H1 (cell line): ENCODE measurements around the gene PALM3. TPM values are rescaled to one million over a fixed set of nuclear protein-coding genes. Genes with fewer than 3 reads are reported as not detected.

Experiments used
- CTCF ChIA-PET: fragments of 300-600 bp; sonication (Branson Sonifier 250); formaldehyde crosslinking; loops from one replicate; lab custom pipeline; 2021; ENCODE audit not compliant: partially characterized antibody; lab: Charles Lee
- POLR2A ChIA-PET: fragments of 300-600 bp; sonication (Branson Sonifier 250); formaldehyde crosslinking; loops from one replicate; lab custom pipeline; 2021; ENCODE audit warnings: inconsistent platforms; ENCODE audit not compliant: partially characterized antibody; lab: Charles Lee
- DNase-seq, 2 experiments: peaks; one replicate each; pipeline versions ENCODE4 v3.0.0 to v3.0.0-alpha.2; 2010 to 2022; ENCODE audit warnings: low spot score in 2 of 2, low read depth in 1 of 2, mixed read lengths in 1 of 2
- FAIRE-seq: peaks from 2 replicates; lab custom pipeline; 2011; peaks lifted over from hg19 to GRCh38; lab: Jason Lieb, UNC
- H2AFZ ChIP-seq: 2 replicates; pipeline ENCODE4 v1.8.1; 2012; ENCODE audit warnings: low read length, inconsistent platforms
- H2AK5ac ChIP-seq: 2 replicates; pipeline ENCODE4 v1.6.1; 2013; ENCODE audit warnings: low read depth, low read length
- H2BK120ac ChIP-seq: replicated peaks from 2 replicates; pipeline ENCODE3; 2013; ENCODE audit warnings: low read depth, low read length, inconsistent platforms
- H2BK12ac ChIP-seq: 2 replicates; pipeline ENCODE4 v1.6.1; 2013; ENCODE audit warnings: low read depth, low read length
- H2BK15ac ChIP-seq: 2 replicates; pipeline ENCODE4 v1.6.1; 2013; ENCODE audit warnings: low read length
- H2BK20ac ChIP-seq: 2 replicates; pipeline ENCODE4 v1.6.1; 2013; ENCODE audit warnings: low read length
- H2BK5ac ChIP-seq: 2 replicates; pipeline ENCODE4 v1.6.1; 2013; ENCODE audit warnings: low read depth, low read length
- H3K14ac ChIP-seq: 2 replicates; pipeline ENCODE4 v1.6.1; 2013; ENCODE audit warnings: inconsistent platforms; ENCODE audit not compliant: insufficient read length
- H3K18ac ChIP-seq: 2 replicates; pipeline ENCODE4 v1.6.1; 2013; ENCODE audit warnings: low read length; ENCODE audit errors: extremely low read depth
- H3K23ac ChIP-seq: 2 replicates; pipeline ENCODE4 v1.6.1; 2013; ENCODE audit warnings: inconsistent platforms; ENCODE audit not compliant: insufficient read length
- H3K23me2 ChIP-seq: 2 replicates; pipeline ENCODE4 v1.6.1; 2013; ENCODE audit warnings: low read depth, low read length
- H3K27ac ChIP-seq: 2 replicates; pipeline ENCODE4 v1.6.1; 2011; ENCODE audit warnings: low read depth, low read length, inconsistent platforms
- H3K27me3 ChIP-seq, 4 experiments: replicated peaks in 1 of 4; 1 replicate in 1 of 4; 2 replicates in 3 of 4; pipeline versions ENCODE4 v1.6.1 to v1.8.1; 2011 to 2013; ENCODE audit warnings: low read length in 3 of 4, mild to moderate bottlenecking in 3 of 4, inconsistent platforms in 2 of 4, mixed read lengths in 2 of 4, moderate library complexity in 1 of 4; ENCODE audit not compliant: control insufficient read depth in 3 of 4, insufficient read depth in 3 of 4; ENCODE audit errors: extremely low read depth in 1 of 4
- H3K36me3 ChIP-seq, 4 experiments: 2 replicates each; pipeline versions ENCODE4 v1.6.1 to v1.8.1; 2011 to 2013; ENCODE audit warnings: mild to moderate bottlenecking in 4 of 4, low read length in 3 of 4, moderate library complexity in 2 of 4, control low read depth in 1 of 4, inconsistent platforms in 1 of 4; ENCODE audit not compliant: insufficient read depth in 4 of 4, control insufficient read depth in 2 of 4
- H3K4ac ChIP-seq: replicated peaks from 2 replicates; pipeline ENCODE3; 2013; ENCODE audit warnings: low read length, low read depth, mixed read lengths, inconsistent platforms; ENCODE audit not compliant: insufficient read length
- H3K4me1 ChIP-seq, 4 experiments: replicated peaks in 1 of 4; 1 replicate in 1 of 4; 2 replicates in 3 of 4; pipeline versions ENCODE4 v1.6.1 to v1.8.1; 2011 to 2013; ENCODE audit warnings: low read length in 3 of 4, inconsistent platforms in 2 of 4, mixed read lengths in 1 of 4; ENCODE audit not compliant: insufficient read depth in 4 of 4, control insufficient read depth in 3 of 4
- H3K4me2 ChIP-seq, 2 experiments: 2 replicates each; pipeline versions ENCODE4 v1.6.1 to v1.8.1; 2011 to 2013; ENCODE audit warnings: low read depth in 2 of 2, low read length in 2 of 2, control low read depth in 1 of 2, inconsistent platforms in 1 of 2, mild to moderate bottlenecking in 1 of 2; ENCODE audit not compliant: insufficient read depth in 1 of 2
- H3K4me3 ChIP-seq, 4 experiments: fragments of 200-600, 300-600 bp in 1 of 4; sonication (generic), shearing (Covaris generic), sonication (Bioruptor Twin) in 1 of 4; 2 replicates each; pipeline versions ENCODE4 v1.5.1 to v1.8.1; 2011 to 2016; ENCODE audit warnings: low read length in 4 of 4, low read depth in 3 of 4, control low read depth in 2 of 4, inconsistent platforms in 2 of 4, mild to moderate bottlenecking in 2 of 4, mixed read lengths in 1 of 4, moderate library complexity in 1 of 4; ENCODE audit not compliant: insufficient read depth in 2 of 4; ENCODE audit errors: extremely low read depth in 1 of 4
- H3K56ac ChIP-seq: replicated peaks from 2 replicates; pipeline ENCODE3; 2013; ENCODE audit warnings: low read depth, mild to moderate bottlenecking, mixed read lengths, low read length, inconsistent platforms; ENCODE audit not compliant: insufficient read length
- H3K79me1 ChIP-seq: 2 replicates; pipeline ENCODE4 v1.6.1; 2013; ENCODE audit warnings: low read depth, low read length, control low read depth
- H3K79me2 ChIP-seq, 2 experiments: 2 replicates each; pipeline versions ENCODE4 v1.6.1 to v1.8.1; 2012 to 2013; ENCODE audit warnings: low read length in 2 of 2, mild to moderate bottlenecking in 2 of 2, inconsistent platforms in 1 of 2; ENCODE audit not compliant: insufficient read depth in 2 of 2, control insufficient read depth in 1 of 2
- H3K9ac ChIP-seq, 4 experiments: replicated peaks in 1 of 4; 1 replicate in 1 of 4; 2 replicates in 3 of 4; pipeline versions ENCODE4 v1.6.1 to v1.8.1; 2011 to 2013; ENCODE audit warnings: low read depth in 3 of 4, low read length in 3 of 4, control low read depth in 2 of 4, mild to moderate bottlenecking in 2 of 4, moderate library complexity in 2 of 4, inconsistent platforms in 1 of 4; ENCODE audit errors: extremely low read depth in 1 of 4
- H3K9me3 ChIP-seq, 2 experiments: 2 replicates each; pipeline versions ENCODE4 v1.6.1 to v1.8.1; 2012 to 2013; ENCODE audit warnings: mild to moderate bottlenecking in 2 of 2, moderate library complexity in 2 of 2, control low read depth in 1 of 2, inconsistent platforms in 1 of 2, low read depth in 1 of 2, low read length in 1 of 2, mixed read lengths in 1 of 2; ENCODE audit not compliant: insufficient read depth in 2 of 2
- H4K20me1 ChIP-seq, 2 experiments: replicated peaks in 1 of 2; 2 replicates each; pipeline versions ENCODE3 to v1.8.1; 2011 to 2013; ENCODE audit warnings: inconsistent platforms in 2 of 2, low read length in 2 of 2, mild to moderate bottlenecking in 1 of 2; ENCODE audit not compliant: insufficient read depth in 2 of 2, control insufficient read depth in 1 of 2
- H4K5ac ChIP-seq: 2 replicates; pipeline ENCODE4 v1.6.1; 2013; ENCODE audit warnings: low read length, low read depth, mixed read lengths, inconsistent platforms; ENCODE audit not compliant: insufficient read length
- H4K8ac ChIP-seq: 2 replicates; pipeline ENCODE4 v1.8.0; 2013; ENCODE audit warnings: mild to moderate bottlenecking, moderate library complexity, low read length, inconsistent platforms; ENCODE audit not compliant: insufficient read depth; ENCODE audit errors: extremely low read depth
- H4K91ac ChIP-seq: replicated peaks from 2 replicates; pipeline ENCODE3; 2013; ENCODE audit warnings: low read length, mixed read lengths, inconsistent platforms; ENCODE audit not compliant: insufficient read length
- BCL11A ChIP-seq, 2 experiments: IDR thresholded peaks; one replicate each; pipeline ENCODE4 v1.6.1; 2011; ENCODE audit warnings: low read depth in 2 of 2, low read length in 2 of 2, mild to moderate bottlenecking in 2 of 2
- KDM4A ChIP-seq: IDR thresholded peaks from one replicate; pipeline ENCODE4 v1.7.1; 2012; ENCODE audit warnings: low read depth, mild to moderate bottlenecking, moderate library complexity, low read length, inconsistent platforms; ENCODE audit not compliant: severe bottlenecking
- WGBS, 2 experiments: shearing (Covaris generic) in 1 of 2; methylation state at CpG; one replicate each; pipeline versions ENCODE4 v1.1.6 to v1.1.7; 2013 to 2015; ENCODE audit warnings: low lambda C conversion rate in 2 of 2, mixed read lengths in 2 of 2, inconsistent platforms in 1 of 2, low coverage in 1 of 2, missing lambda C conversion rate in 1 of 2; ENCODE audit not compliant: insufficient replicate concordance in 2 of 2, insufficient coverage in 1 of 2, insufficient read length in 1 of 2; ENCODE audit errors: extremely low coverage in 1 of 2, missing lambda C conversion rate in 1 of 2; 5-methylcytosine and 5-hydroxymethylcytosine counted together
- polyA plus RNA-seq, 7 experiments: library from polyadenylated mRNA; depleted of rRNA in 3 of 7; stranded (reverse) in 5 of 7; unstranded in 2 of 7; fragments of >200 nt in 5 of 7; fragments of 200-250 nt in 2 of 7; gene quantifications; 1 replicate in 5 of 7; 2 replicates in 1 of 7; 4 replicates in 1 of 7; pipeline versions ENCODE4 v1.2.1 to v1.2.3, GENCODE V29; 2011 to 2013; ENCODE audit warnings: missing spikeins in 2 of 7, mixed read lengths in 2 of 7
- total RNA-seq: library from RNA; stranded (reverse); fragmentation: NEBNext Ultra II Directional; extraction: Animal tissue kit (Norgen Biotek cat#: 25700); gene quantifications from 2 replicates; pipeline ENCODE4 v1.2.1, GENCODE V29; 2021
- TF ChIP-seq, protein P1 (sequence below): IDR thresholded peaks from 2 replicates; pipeline ENCODE4 v1.6.1; 2012; ENCODE audit warnings: inconsistent platforms

Gene PALM3
- total and polyA plus RNA-seq, 2 of the 8 experiments (the other 6 are each of a cell fraction or from before 2014, with no cell fraction given), result 5.8 to 31.3 TPM

DNA sequence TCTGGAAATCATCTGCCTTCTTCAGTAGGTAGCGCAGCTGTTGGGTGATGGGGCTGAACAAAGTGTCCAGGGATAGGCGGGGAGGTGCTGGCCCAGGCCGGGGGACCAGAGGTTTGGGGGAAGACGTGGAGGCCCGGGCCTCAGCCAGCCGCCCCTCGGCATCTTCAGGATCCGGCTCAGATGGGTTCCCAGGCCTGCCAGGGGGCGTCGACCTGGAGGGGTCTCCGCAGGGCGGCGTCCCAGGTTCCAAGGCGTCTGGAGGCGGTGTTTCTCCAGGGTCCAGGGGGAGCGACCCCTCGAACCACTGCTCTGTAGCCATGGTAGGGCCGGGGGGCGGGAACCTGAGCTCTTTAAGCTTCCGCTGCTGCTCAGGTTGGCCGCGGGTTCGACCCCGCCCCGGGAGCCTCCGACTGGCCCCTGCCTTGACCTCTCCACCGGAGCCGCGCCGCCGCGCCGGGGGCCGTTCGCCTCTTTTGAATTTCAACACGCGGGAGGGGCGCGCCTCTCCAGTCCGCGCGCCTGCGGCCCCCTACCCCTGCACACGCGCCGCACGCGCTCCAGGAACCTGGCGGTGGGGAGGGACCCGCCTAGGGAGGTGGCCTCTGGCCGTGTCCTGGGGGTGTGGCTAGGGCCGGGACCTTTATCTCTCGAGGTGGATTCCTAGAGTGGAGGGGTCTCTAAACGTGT, 23.6 kb upstream of the PALM3 start, which contains the start of gene C19orf67:
C19orf67 (minus strand) TSS at position 475 of the 687 bp plus-strand sequence; CDS start at position 319, 156 bp downstream.
- H3K4me1 ChIP-seq, result peaks cover 0 to 7% (median 4%) of the 10 kb centered on the region in 4 experiments; a peak in 6 of 7 replicates
- H3K14ac ChIP-seq, result no peak within 1 kb of the TSS
- H3K79me2 ChIP-seq, result no peaks in the 10 kb centered on the region
- ChIA-PET CTCF (interaction anchor here (1.0 to 11.2 kb wide), 6 partner anchors 12 to 268 kb away, joined by 3 to 75 read pairs (median 7); partner anchors contain the start of genes MISP3 and PALM3), POLR2A (interaction anchor here (1.1 to 1.5 kb wide), 2 partner anchors 51 to 61 kb away, joined by 4 to 5 read pairs; no protein-coding TSS in a partner anchor)
- peaks cover 4 to 8% of the 10 kb centered on the region in 2 experiments for H4K20me1 ChIP-seq
- no peak within 1 kb of the TSS for H3K9ac ChIP-seq
- peak within 1 kb of the TSS; percentile 32 to 61 (median 40) for H3K4me3 ChIP-seq
- H4K8ac ChIP-seq, result no peak within 1 kb of the TSS; the same call in none of the 2 replicates
- H4K5ac ChIP-seq, result no peak within 1 kb of the TSS
- FAIRE-seq (no peak), DNase-seq (peak in 1 of 2 experiments; percentile 66)
- H3K4ac ChIP-seq, result no peak within 1 kb of the TSS
- H2BK120ac ChIP-seq, result no peak within 1 kb of the TSS
- no peak within 1 kb of the TSS for H2AFZ ChIP-seq
- peaks cover 6% of the 10 kb centered on the region; the same call in 1 of the 2 replicates for H3K23me2 ChIP-seq
- H2BK12ac ChIP-seq, result no peak within 1 kb of the TSS
- H3K27me3 ChIP-seq, result peaks cover 0 to 6% (median 4%) of the 10 kb centered on the region in 4 experiments; a peak in 4 of 7 replicates
- H3K4me2 ChIP-seq, result peak within 1 kb of the TSS; percentile 35 to 65
- no peak for TF ChIP-seq BCL11A (IDR thresholded peaks at IDR 0.05; ENCODE audit: low read depth in 2 of 2, low read length in 2 of 2)
- peak; percentile 42 for TF ChIP-seq KDM4A
- TF ChIP-seq, protein P1, sequence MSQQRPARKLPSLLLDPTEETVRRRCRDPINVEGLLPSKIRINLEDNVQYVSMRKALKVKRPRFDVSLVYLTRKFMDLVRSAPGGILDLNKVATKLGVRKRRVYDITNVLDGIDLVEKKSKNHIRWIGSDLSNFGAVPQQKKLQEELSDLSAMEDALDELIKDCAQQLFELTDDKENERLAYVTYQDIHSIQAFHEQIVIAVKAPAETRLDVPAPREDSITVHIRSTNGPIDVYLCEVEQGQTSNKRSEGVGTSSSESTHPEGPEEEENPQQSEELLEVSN, result 0 out of 2 replicates have a peak, but pooled peaks have one; percentile 15
- WGBS, 2 experiments, result 29% methylated on average over 52 of the region's 54 CpGs; no CpG with 5 or more reads in 1 of the 2 experiments
- no peak within 1 kb of the TSS for H2BK5ac ChIP-seq
- H3K36me3 ChIP-seq, result peaks cover 0 to 13% (median 4%) of the 10 kb centered on the region in 4 experiments; a peak in 3 of 8 replicates
- H3K18ac ChIP-seq, result no peak within 1 kb of the TSS; the same call in 1 of the 2 replicates
- H4K91ac ChIP-seq, result no peak within 1 kb of the TSS
- no peak within 1 kb of the TSS for H3K56ac ChIP-seq
- H3K27ac ChIP-seq, result no peak within 1 kb of the TSS
- H2AK5ac ChIP-seq, result no peak within 1 kb of the TSS
- no peak within 1 kb of the TSS for H3K23ac ChIP-seq
- H2BK20ac ChIP-seq, result no peak within 1 kb of the TSS
- no peaks in the 10 kb centered on the region for H3K79me1 ChIP-seq
- H3K9me3 ChIP-seq, result no peaks in the 10 kb centered on the region
- no peak within 1 kb of the TSS for H2BK15ac ChIP-seq
